Cortex of kidney (tissue), 1 donor: ENCODE measurements around the gene ANGPTL3.
"Not testable (repeated sequence)": the region's sequence is repeated elsewhere in the genome, so short reads cannot be mapped to it uniquely, and the experiment has no call there.

Source experiments
- DNase-seq: peaks from one replicate; lab custom pipeline; 2025; lab: John Stamatoyannopoulos, UW

The ANGPTL3 gene, protein sequence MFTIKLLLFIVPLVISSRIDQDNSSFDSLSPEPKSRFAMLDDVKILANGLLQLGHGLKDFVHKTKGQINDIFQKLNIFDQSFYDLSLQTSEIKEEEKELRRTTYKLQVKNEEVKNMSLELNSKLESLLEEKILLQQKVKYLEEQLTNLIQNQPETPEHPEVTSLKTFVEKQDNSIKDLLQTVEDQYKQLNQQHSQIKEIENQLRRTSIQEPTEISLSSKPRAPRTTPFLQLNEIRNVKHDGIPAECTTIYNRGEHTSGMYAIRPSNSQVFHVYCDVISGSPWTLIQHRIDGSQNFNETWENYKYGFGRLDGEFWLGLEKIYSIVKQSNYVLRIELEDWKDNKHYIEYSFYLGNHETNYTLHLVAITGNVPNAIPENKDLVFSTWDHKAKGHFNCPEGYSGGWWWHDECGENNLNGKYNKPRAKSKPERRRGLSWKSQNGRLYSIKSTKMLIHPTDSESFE

DNA sequence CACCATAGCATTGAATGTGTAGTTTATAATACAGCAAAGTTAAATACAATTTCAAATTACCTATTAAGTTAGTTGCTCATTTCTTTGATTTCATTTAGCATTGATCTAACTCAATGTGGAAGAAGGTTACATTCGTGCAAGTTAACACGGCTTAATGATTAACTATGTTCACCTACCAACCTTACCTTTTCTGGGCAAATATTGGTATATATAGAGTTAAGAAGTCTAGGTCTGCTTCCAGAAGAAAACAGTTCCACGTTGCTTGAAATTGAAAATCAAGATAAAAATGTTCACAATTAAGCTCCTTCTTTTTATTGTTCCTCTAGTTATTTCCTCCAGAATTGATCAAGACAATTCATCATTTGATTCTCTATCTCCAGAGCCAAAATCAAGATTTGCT is at the start of gene ANGPTL3:
Gene ANGPTL3 (plus strand): TSS at position 240 of the 400 bp plus-strand sequence. CDS start 47 bp downstream, at position 287.
- DNase-seq, result no peak

DNA sequence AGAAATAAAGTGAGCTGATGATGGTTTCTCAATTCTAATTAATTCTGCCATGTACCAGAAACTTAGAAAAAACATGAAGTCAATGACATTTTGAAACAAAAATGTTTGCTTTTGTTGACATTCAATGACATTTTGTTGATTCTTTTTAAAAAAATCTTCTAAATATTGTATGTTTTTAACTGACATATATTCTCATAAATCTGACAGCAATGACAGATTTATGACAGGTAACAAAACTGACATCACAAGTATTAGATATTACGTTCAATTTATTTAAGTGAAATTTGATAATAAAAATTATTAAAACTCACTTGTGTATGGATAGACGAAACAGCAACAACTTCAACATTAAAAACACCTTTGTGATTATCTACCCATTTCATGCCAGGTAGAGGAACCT is 36.0 kb upstream of the ANGPTL3 start:
- no peak for DNase-seq

DNA sequence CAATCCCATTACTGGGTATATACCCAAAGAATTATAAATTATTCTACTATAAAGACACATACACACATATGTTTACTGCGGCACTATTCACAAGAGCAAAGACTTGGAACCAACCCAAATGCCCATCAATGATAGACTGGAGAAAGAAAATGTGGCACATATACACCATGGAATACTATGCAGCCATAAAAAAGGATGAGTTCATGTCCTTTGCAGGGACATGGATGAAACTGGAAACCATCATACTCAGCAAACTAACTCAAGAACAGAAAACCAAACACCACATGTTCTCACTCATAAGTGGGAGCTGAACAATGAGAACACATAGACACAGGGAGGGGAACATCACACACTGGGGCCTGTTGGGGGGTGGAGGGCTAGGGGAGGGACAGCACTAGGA is 30.1 kb upstream of the ANGPTL3 start:
- DNase-seq, result not testable (repeated sequence)

DNA sequence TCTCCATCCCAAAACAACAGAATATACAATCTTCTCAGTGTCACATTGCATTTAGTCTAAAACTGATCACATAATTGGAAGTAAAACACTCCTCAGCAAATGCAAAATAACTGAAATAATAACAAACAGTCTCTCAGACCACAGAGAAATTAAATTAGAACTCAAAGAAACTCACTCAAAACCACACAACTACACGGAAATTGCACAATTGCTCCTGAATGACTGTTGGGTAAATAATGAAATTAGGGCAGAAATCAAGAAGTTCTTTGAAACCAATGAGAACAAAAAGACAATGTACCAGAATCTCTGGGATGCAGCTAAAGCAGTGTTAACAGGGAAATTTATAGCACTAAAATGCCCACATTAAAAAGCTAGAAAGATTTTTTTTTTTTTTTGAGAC is 29.4 kb upstream of the ANGPTL3 start:
- DNase-seq, result not testable (repeated sequence)

DNA sequence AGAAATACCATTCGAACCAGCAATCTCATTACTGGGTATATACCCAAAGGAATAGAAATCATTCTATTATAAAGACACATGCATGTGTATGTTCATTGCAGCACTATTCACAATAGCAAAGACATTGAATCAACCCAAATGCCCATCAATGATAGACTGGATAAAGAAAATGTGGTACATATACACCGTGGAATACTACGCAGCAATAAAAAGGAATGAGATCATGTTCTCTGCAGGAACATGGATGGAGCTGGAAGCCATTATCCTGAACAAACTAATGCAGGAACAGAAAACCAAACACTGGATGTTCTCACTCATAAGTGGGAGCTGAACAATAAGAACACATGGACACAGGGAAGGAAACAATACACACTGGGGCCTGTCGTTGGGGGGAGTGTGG is 25.8 kb upstream of the ANGPTL3 start:
- not testable (repeated sequence) for DNase-seq

DNA sequence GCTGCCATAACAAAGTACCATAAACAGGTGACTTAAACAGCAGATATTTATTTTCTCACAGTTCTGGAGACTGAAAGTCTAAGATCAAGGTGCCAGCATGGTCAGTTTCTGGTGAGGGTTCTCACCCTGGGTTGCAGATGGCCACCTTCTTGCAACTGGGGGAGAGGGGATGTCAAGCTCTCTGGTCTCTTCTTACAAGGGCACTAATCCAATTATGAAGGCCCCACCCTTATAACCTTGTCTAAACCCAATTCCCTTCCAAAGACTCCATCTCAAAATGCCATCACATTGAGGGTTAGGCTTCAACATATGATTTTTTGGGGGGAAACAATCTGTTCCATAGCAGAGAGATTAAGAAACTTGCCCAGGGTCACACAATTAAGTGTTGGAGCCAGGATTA is 24.8 kb upstream of the ANGPTL3 start:
- DNase-seq, result no peak

DNA sequence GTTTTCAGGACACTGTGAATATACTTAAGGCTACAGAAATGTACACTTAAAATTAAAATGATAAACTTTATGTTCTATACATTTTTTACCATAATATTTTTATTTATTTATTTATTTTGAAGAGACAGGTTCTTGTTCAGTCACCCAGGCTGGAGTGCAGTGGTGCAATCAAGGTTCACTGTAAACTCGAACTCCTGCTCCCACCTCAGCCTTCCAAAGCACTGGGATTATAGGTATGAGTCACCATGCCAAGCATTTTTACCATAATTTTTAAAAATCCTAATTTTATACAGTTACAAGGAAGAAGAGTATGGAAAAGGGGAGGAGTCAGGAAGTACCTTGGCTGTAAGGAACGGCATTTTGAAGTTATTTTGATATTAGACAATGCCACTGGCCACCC is 23.6 kb upstream of the ANGPTL3 start:
- no peak for DNase-seq

DNA sequence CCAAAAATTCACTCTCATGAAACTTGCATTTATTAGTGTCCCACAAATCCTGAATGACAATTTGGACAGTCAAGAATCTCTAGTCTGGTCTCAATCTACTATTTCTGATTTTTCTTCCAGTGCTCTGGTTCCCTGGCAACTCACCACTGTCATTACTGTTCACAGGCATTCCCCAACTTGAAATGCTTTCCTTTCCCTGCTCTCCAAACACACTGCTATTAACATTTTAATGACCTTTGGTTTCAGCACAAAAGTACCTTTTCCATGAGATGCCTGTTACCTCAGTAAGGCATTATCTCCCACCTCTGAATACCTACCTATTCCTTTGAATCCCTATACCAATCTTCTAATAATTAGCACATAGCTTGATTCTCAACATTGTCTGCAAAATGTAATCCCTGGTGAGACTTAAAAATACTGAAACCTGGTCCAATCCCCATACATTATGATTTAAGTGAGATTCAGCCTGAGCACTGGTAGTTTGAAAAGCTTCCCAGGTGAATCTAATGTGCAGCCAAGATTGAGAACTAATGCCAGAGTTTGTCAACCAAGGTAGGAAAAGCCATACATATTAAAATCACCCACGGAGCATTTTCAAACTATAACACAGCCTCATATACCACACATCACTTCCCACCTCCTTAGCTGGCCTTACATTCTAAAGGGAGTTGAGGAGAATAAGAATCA is 11.7 kb upstream of the ANGPTL3 start:
- DNase-seq, result no peak

DNA sequence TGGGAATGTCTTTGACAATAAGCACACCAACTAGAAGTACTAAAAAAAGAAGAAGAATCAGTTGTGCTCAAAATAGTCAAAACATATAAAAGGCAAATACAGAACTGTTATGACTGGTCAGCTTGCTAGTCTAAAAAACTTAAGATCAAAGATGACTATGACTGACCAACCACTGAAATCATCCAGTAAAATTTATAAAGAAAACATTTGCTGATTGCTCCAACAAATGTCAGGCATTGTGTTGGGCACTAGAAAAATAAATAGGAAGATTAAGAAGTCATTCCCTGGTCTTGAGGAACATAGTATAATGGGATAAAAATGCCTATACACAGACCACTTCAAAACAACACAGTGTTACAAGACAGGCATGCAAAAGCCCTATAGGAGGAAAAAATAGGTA is 9.3 kb upstream of the ANGPTL3 start:
- no peak for DNase-seq

DNA sequence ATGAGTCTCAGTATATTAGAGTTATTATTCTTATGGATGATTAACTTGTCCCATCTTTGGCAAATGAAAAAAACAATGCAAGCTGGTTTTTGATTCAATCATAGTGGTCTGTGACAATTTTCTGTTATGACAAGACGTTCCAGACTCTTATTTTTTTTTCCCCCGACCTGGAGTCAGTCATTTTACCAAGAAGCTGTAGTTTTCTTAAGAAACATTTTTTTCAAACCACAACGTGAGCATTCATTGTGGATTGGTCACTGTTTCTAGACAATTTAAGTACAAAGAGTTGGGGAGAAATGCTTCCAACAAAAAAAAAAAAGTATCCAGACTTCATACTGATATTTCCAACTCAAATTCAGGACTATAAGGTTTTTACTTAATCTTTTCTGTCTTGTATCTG is 8.0 kb upstream of the ANGPTL3 start:
- DNase-seq, result no peak

DNA sequence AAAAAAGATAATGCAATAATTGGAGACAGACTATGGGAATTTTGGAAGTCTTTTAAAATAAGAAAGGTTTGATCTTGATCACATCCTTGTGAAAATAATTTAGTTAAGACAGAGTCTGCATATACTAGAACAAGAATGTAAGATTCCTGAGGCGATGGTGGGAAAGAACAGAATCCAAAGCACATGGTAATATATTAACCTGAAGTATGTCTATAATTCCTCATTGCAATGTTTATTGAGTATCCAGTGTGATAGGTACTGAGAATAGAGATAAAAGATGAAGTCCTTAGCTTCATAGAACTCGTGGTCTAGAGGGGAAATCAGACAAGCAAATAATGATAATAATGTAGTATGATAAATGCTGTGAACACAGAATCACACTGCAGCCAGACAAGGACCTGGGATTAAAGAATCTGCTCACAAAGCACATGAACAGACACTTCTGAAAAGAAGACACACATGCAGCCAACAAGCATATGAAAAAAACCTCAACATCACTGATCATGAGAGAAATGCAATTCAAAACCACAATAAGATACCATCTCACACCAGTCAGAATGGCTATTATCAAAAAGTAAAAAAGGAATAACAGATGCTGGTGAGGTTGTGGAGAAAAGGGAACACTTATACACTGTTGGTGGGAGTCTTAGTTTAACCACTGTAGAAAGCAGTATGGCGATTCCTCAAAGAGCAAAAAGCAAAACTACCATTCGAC is 6.9 kb upstream of the ANGPTL3 start:
- no peak for DNase-seq

DNA sequence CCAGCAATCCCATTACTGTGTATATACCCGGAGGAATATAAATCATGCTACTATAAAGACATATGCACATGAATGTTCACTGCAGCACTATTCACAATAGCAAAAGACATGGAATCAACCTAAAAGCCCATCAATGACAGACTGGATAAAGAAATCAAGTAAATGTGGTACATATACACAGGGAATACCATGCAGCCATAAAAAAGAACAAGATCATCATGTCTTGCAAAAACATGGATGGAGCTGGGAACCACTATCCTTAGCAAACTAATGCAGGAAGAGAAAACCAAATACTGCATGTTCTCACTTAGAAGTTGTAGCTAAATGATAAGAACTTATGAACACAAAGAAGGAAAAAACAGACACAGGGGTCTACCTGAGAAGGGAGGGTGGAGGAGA is 6.4 kb upstream of the ANGPTL3 start:
- no peak for DNase-seq

DNA sequence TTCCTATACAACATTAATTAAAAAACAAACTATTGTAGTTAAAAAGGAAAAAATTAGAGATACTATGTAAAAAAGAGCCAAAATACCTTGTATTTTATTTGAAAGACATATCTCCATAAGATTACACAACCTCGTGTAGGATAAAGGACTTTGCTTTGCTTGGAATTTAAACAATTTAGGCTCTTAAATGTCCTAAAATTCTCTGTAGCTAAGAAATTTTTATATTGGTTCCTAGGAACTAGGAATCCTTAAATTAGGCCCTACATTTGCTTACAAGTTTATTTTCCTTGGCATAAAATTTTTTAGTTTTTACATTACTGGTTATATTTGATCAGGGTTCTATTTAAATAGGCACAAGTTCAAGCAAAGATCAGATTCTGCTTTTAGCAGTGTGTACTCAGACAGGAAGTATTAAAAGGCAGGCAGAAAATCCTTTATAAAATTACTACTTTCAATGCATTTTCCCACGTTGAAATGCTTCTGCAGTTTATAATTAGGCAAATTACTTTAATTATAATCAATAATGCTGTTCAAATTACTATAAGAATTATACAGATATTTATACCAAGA is 3.4 kb upstream of the ANGPTL3 start:
- no peak for DNase-seq

DNA sequence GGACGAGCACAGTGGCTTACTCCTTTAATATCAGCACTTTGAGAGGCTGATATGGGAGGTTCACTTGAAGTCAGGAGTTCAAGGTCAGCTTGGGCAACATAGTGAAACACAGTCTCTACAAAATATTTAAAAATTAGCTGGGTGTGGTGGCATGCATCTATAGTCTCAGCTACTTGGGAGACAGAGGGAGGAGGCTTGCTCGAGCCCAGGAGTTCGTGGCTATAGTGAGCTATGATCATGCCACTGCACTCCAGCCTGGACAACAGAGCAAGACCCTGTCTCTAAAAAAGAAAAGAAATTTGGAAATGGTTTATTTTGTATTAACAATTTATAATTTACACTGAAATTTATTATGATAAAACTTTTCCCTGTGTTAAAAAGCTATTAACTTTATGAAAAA is 1.7 kb upstream of the ANGPTL3 start:
- no peak for DNase-seq

DNA sequence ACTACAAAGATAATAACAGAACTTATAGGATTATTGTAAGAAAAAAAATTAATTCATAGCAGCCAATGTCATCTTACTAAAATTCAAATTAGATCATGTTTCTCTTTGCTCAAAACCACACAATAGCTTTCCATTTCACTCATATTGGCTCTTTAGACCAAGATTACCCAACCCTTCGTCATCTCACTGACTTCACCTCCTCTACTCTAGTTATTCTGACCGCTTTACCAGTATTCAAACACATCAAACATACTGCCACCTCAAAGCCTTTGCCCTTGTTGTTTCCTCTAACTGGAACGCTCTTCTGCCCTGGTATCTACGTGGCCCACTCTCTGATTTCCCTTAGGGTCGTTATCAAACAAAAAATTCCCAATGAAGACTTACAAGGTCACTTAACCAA is 1.7 kb downstream of the ANGPTL3 start:
- DNase-seq, result no peak

DNA sequence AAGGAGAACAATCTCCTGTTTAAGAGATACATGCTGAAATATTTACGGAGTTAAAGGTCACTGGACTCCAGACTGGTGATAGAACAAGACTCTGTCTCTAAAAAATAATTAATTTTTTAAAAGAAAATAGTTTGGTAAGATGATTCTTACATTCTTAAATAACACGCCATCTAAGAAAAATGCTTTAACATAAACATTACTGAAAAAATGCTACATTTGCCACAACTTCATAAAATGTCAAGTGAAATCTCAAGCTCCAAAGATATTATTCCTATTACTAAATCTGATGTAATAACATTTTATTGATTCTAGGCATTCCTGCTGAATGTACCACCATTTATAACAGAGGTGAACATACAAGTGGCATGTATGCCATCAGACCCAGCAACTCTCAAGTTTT is 4.1 kb downstream of the ANGPTL3 start:
- DNase-seq, result no peak

DNA sequence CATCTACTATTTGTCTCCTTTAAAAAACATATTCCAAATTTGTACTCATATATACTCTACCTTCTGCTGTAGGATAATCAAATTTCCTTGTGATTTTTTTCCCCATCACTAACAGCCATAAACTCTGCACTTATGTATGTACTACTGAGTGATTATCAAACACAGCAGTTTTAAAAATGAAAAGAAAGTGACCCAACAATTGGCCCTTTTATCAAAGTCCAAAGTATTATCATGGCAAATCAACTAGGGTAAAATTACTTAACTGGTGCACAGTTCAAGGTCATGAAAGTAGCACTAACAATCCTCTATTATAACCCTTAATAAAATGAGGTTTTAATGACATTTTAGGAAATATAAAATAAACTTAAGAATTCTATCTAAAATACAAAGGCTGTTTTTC is 11.6 kb downstream of the ANGPTL3 start:
- no peak for DNase-seq

DNA sequence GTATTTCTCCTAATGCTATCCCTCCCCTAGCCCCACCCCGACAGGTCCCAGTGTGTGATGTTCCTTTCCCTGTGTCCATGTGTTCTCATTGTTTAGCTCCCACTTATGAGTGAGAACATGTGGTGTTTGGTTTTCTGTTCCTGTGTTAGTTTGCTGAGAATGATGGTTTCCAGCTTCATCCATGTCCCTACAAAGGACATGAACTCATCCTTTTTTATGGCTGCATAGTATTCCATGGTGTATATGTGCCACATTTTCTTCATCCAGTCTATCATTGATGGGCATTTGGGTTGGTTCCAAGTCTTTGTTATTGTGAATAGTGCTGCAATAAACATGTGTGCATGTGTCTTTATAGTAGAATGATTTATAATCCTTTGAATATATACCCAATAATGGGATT is 13.3 kb downstream of the ANGPTL3 start:
- not testable (repeated sequence) for DNase-seq

DNA sequence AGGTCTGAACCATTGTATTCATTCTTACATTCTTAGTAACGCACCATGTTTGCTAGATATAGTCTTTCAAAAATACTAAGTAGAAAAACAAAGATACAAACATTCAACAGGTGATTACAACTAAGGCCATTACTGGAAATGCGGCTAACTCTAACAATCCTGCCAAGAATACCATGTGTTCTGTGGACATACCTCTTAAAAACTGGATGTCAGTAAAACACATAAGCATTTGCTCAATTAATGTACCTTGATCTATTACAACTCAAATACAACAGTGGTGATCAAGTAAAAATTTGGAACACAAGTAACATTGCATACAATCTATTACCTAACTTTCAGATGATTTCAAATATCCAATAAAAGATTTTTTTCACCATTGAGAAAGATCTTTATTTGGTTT is 15.4 kb downstream of the ANGPTL3 start:
- DNase-seq, result no peak

DNA sequence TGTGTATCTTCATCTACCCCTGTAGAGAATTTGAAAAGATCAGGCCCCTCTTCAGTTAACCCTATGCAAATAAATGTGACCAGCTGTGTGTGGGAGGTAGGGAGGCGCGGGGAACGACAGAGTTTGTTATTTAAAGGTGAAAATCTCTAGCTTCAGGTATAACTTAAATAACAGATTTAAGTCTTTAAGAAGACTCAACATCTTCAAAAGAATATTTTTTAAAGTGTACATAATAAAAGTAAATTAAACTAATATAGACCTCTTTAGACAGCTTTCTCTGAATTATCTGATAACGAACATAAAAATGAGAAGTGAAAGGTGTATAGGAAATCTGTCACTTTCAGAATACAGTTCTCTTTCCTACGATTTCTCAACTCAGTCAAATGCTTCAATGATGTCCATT is 16.0 kb downstream of the ANGPTL3 start:
- no peak for DNase-seq

DNA sequence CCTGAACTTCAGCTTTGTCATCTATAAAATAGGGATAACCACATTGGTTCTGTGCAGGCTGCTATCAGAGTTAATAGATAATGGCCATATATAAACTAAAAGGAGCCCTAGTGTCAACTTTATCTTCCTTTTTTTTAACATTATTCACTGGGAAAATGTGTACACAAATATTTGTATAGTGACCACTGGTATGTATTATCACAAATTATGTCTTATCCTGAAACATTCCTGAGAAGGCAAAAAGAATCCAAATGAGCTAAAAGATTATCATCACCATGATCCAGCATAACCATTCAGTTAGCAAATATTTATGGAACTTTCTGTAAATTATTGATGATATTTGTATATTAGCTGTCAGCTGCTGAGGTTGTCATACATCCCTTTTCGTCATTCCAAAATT is 16.6 kb downstream of the ANGPTL3 start:
- no peak for DNase-seq

DNA sequence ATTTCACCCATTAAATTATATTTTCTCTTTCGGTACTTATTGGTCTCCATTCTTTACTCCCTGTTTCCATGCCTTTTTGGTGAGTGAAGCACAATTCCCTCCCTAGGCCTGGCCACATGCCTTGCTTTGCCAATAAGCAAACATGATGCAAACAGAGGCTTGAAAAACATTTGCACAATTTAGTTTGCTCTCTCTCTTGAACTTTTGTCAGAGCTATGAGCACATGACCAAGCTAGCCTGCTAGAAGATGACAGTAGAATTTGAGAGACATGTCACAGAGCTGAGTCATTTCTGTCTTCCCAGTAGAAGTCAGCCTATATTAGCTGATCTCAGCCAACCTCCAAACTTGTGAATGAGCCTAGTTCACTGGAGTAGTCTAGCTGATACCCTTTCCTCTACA is 24.6 kb downstream of the ANGPTL3 start:
- DNase-seq, result no peak

DNA sequence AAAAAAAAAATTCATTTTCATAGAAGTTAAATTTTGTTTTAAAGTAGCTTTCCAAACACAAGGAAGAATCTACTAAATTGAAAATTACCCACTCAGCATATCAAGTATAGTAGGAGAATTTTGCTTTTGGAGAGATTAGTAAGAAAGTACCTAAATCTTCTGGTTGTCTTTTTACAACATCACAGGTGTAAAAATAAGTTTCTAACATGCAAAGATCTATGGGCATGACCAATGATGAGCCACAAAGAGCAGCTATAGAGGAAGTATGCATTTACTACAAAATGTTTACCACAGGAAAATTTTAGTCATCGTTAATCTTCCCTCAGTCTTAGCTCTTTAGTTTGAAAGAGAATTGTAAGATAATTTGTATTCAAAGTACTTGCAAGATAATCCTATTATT is 28.1 kb downstream of the ANGPTL3 start:
- no peak for DNase-seq
